HUES6 (cell line): ENCODE data around the gene POU4F3.
"Not testable (repeated sequence)": the region's sequence is repeated elsewhere in the genome, so short reads cannot be mapped to it uniquely, and the experiment has no call there.

ENCODE experiments used
- H3K27ac ChIP-seq: 2 replicates; pipeline ENCODE4 v1.7.0; 2013; ENCODE audit warnings: low read depth, mild to moderate bottlenecking, low read length, inconsistent platforms
- H3K27me3 ChIP-seq: 2 replicates; pipeline ENCODE4 v1.6.1; 2013; ENCODE audit warnings: low read length; ENCODE audit not compliant: control insufficient read depth, insufficient read depth
- H3K36me3 ChIP-seq: 2 replicates; pipeline ENCODE4 v1.6.1; 2013; ENCODE audit warnings: low read length; ENCODE audit not compliant: control insufficient read depth, insufficient read depth
- H3K4me1 ChIP-seq: 2 replicates; pipeline ENCODE4 v1.6.1; 2013; ENCODE audit warnings: low read length; ENCODE audit not compliant: control insufficient read depth, insufficient read depth
- H3K4me3 ChIP-seq: 2 replicates; pipeline ENCODE4 v1.5.1; 2013; ENCODE audit warnings: low read depth, low read length
- H3K9ac ChIP-seq: one replicate; pipeline ENCODE4 v1.6.1; 2013; ENCODE audit warnings: mild to moderate bottlenecking, low read length
- H3K9me3 ChIP-seq: 2 replicates; pipeline ENCODE4 v1.6.1; 2013; ENCODE audit warnings: low read depth, low read length; ENCODE audit not compliant: control insufficient read depth, insufficient read depth

Gene POU4F3, protein sequence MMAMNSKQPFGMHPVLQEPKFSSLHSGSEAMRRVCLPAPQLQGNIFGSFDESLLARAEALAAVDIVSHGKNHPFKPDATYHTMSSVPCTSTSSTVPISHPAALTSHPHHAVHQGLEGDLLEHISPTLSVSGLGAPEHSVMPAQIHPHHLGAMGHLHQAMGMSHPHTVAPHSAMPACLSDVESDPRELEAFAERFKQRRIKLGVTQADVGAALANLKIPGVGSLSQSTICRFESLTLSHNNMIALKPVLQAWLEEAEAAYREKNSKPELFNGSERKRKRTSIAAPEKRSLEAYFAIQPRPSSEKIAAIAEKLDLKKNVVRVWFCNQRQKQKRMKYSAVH

DNA sequence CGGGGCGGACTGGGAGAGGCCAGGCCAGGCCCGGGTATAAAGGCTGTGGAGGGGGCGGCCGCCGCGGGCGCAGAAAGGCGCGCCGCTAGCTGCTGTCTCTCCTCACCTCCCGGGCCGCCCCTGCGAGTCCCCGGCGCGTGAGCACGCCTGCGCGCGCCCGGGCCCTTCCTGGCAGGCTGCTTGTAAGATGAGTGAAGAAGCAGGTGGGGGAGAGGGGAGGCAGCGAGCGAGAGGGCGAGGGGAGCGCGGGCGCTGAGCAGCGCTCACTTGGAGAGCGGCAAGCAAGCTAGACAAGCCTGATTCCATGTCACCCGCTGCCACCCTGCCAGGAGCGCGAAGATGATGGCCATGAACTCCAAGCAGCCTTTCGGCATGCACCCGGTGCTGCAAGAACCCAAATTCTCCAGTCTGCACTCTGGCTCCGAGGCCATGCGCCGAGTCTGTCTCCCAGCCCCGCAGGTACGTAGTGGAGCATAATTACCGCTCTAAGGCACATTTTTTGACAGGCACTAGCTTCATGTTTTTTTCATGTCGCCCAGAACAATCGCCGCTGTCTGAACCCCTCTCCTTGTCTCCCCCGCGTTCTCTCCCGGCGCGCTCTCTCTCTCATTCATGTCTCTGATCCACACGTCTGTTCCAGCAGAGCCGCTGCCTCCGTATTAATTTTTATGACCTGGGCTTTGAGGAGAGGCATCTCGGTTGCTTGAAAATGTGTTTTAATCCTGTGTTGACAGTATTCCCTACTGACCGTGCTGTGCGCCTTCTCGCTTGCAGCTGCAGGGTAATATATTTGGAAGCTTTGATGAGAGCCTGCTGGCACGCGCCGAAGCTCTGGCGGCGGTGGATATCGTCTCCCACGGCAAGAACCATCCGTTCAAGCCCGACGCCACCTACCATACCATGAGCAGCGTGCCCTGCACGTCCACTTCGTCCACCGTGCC lies at the start of gene POU4F3:
Gene POU4F3 (plus strand): TSS at position 66 of the 941 bp plus-strand sequence. CDS start 274 bp downstream, at position 340.
- Histone ChIP-seq H3K4me1 (peaks cover 40% of the 10 kb centered on the region), H3K27me3 (peaks cover 100% of the 10 kb centered on the region), H3K9ac (no peak within 1 kb of the TSS), H3K27ac (no peak within 1 kb of the TSS), H3K9me3 (no peaks in the 10 kb centered on the region), H3K36me3 (no peaks in the 10 kb centered on the region), H3K4me3 (peak within 1 kb of the TSS; percentile 59)

DNA sequence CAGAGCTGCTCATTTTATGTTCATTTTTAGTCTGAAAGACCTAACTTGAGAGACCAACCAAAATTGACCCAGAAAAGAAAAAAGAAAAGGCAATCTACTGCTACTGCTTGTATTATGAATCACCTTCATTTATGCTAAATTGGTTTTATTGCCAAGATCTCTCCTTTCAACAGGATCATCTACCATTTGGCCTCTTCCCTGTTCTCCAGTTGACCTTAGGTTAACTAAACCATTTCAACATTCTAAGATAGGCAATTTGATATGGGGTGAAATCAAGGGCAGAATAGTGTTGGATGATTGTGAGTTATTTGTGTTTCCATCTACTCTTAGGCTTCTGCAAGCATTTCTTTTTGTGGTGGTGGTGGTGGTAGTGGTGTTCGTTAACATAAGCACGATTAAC lies 48.3 kb upstream of the POU4F3 start:
- no peak overlapping the region for H3K27ac ChIP-seq
- H3K9ac ChIP-seq: no peak overlapping the region
- no peaks in the 10 kb centered on the region for H3K27me3 ChIP-seq

DNA sequence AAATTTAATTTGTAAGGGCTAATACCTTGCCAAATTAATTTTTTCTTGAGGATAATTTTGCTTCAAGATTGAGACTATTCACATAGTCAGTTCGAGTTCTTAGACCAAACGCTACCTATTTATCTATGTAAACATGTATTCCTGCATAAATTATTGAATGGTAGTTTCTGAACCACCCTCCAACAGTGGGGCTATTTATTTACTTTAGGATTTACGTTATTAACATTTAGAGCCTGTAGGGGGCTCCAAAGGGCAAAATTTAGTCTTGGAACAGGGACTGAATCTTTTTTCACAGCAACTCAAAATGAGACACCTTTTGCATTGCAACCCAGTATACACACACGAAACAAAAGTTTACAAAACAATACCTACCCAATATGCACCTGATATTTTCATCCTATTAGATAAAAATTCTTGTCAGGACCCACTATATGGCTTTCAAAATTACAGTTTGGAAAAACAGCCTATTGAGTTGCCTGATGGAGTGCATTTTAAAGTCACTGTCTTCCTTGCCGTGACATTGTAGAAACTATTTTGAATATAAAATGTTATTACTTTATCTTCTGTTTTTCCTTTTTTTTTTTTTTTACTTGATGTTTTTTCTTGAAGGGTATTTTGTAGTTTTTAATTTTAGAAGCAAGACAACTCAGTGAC lies 47.1 kb upstream of the POU4F3 start:
- no peaks in the 10 kb centered on the region for H3K4me1 ChIP-seq
- H3K4me3 ChIP-seq: no peak overlapping the region
- no peaks in the 10 kb centered on the region for H3K9me3 ChIP-seq
- H3K27me3 ChIP-seq: no peaks in the 10 kb centered on the region
- peaks cover 10% of the 10 kb centered on the region for H3K36me3 ChIP-seq
- H3K9ac ChIP-seq: no peak overlapping the region
- no peak overlapping the region for H3K27ac ChIP-seq

More for the DNA sequence above, 48.3 kb upstream of the POU4F3 start:
- H3K36me3 ChIP-seq: peaks cover 20% of the 10 kb centered on the region
- H3K4me3 ChIP-seq: no peak overlapping the region
- no peaks in the 10 kb centered on the region for H3K9me3 ChIP-seq
- no peaks in the 10 kb centered on the region for H3K4me1 ChIP-seq

DNA sequence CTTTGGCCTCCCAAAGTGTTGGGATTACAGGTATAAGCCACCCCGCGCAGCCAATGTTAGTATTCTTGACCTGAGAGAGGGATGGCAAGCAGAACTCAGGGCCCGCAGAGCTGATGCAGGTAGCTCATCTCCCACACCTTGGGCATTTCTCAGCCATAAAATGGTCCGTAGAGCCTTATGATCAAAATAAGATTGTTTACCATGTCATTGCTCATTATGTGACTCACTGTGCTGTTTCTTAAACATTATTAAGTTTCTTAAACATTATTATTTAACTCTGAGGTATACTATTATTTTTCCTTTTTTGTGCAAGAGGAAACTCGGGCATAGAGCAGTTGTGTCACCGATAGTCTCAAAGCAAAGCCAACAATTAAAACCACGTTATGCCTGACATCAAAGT lies 42.4 kb upstream of the POU4F3 start:
- no peak overlapping the region for H3K4me3 ChIP-seq
- no peak overlapping the region for H3K9ac ChIP-seq
- H3K27ac ChIP-seq: no peak overlapping the region
- H3K36me3 ChIP-seq: no peaks in the 10 kb centered on the region
- no peaks in the 10 kb centered on the region for H3K4me1 ChIP-seq
- no peaks in the 10 kb centered on the region for H3K27me3 ChIP-seq
- no peaks in the 10 kb centered on the region for H3K9me3 ChIP-seq

DNA sequence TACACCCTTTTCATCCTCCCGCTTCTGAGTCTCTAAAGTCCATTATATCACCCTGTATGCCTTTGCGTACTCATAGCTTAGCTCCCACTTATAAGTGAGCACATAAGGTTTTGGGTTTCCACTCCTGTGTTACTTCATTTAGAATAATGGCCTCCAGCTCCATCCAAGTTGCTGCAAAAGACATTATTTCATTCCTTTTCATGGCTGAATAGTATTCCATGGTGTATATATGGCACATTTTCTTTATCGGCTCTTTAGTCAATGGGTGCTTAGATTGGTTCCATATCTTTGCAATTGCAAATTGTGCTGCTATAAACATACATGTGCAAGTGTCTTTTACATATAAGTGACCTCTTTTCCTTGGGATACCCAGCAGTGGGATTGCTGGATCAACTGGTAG lies 39.7 kb upstream of the POU4F3 start:
- H3K9me3 ChIP-seq, H3K9ac ChIP-seq, H3K27me3 ChIP-seq, H3K4me3 ChIP-seq, H3K4me1 ChIP-seq, H3K36me3 ChIP-seq, H3K27ac ChIP-seq: not testable (repeated sequence)

DNA sequence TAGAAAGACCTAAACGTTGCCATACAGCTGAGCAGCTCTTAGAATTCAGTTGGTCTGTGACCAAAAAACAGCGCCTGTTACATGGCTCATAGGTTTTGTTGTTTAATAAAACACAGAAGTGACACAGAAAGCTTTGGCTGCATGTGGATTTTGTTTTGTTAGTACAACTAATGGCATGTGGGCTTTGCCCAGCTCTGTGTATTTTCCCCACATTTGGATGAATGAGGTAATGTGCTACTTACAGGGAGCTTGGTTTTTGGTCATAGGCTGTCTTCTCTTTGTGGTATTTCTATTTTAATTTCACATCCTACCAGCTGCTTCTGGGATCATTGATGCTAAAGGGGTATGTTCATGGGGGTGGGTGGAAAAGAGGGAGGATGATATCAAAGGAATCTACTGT lies 37.0 kb upstream of the POU4F3 start:
- no peaks in the 10 kb centered on the region for H3K36me3 ChIP-seq
- no peak overlapping the region for H3K27ac ChIP-seq
- H3K9ac ChIP-seq: no peak overlapping the region
- no peaks in the 10 kb centered on the region; the same call in 1 of the 2 replicates for H3K27me3 ChIP-seq
- no peak overlapping the region for H3K4me3 ChIP-seq
- H3K4me1 ChIP-seq: no peaks in the 10 kb centered on the region
- no peaks in the 10 kb centered on the region for H3K9me3 ChIP-seq

DNA sequence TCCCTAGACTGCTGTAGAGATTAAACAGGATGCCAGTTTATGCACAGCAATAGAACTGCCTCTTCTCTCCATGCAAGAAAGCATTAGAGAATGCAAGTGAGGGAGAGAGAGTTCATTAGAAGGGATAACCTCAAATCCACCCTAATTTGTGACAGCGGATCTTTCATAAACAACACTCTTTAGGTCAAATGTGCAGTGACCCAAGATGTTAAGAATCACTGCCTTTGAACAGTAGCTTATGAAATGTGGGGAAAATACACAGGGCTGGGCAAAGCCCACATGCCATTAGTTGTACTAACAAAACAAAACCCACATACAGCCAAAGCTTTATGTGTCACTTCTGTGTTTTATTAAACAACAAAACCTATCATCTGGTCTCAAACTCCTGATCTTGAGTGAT lies 36.2 kb upstream of the POU4F3 start:
- no peak overlapping the region for H3K27ac ChIP-seq
- no peak overlapping the region for H3K9ac ChIP-seq
- no peak overlapping the region for H3K4me3 ChIP-seq
- H3K9me3 ChIP-seq: no peaks in the 10 kb centered on the region
- H3K4me1 ChIP-seq: no peaks in the 10 kb centered on the region
- no peaks in the 10 kb centered on the region; the same call in 1 of the 2 replicates for H3K27me3 ChIP-seq
- H3K36me3 ChIP-seq: no peaks in the 10 kb centered on the region

DNA sequence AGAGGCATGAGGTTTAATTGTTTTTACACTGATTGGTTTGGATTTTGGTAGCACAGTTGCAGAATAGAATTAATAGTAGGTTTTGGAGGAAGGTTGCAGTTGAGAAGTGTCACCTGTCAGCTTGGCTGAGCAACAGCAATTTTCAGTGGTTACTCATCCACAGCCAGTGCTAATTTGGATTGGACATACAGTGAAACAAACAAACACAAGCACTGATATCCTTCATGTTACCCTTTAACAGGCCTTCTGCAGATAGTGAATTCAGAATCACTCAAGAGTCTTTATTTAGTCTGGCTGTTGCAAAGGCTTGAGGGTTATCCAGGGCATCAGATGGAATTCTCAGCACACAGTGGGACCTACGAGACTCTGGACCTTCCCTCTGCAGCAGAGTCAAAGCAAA lies 31.8 kb upstream of the POU4F3 start:
- no peaks in the 10 kb centered on the region for H3K9me3 ChIP-seq
- H3K4me3 ChIP-seq: no peak overlapping the region
- no peaks in the 10 kb centered on the region for H3K36me3 ChIP-seq
- no peak overlapping the region for H3K27ac ChIP-seq
- H3K27me3 ChIP-seq: no peaks in the 10 kb centered on the region; the same call in 1 of the 2 replicates
- H3K9ac ChIP-seq: no peak overlapping the region
- no peaks in the 10 kb centered on the region for H3K4me1 ChIP-seq

DNA sequence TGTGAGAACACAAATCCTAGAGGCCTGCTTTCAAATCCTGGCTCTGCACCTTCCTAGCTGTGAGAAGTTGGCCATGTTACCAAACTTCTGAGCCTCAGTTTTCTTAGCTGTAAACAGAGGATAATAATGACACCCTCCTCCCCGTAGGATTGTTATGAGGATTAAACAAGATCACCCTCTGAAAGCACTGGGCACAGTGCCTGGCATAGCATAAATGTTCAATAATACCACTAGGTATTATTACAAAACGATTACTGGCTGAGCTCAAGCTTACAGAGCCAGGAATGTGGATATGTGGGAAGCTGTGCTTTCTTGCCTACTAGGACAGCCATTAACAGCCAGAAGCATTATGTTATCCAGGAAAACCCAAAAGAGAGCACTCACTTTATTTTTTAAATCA lies 30.8 kb upstream of the POU4F3 start:
- H3K4me1 ChIP-seq: no peaks in the 10 kb centered on the region
- no peaks in the 10 kb centered on the region for H3K9me3 ChIP-seq
- H3K27ac ChIP-seq: no peak overlapping the region
- no peak overlapping the region for H3K9ac ChIP-seq
- H3K27me3 ChIP-seq: no peaks in the 10 kb centered on the region
- no peaks in the 10 kb centered on the region for H3K36me3 ChIP-seq
- no peak overlapping the region for H3K4me3 ChIP-seq

DNA sequence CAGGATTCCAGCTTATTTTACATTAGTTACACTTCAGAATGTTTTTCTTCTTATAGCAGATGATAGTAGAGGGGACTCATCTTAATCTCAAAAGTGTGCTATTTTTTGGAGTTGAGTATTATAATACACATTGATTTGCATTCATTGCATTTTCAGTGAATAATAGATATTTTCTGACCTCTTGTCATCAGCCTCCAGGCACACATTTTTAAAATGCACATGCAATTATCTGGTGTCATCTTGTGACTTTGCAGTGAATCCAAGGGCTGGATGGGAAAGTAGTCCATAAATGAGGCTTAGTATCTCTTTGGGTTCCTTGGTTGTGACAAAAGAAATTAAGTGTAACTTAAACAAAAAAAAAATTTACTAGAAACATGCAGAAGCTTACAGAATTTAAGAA lies 28.1 kb upstream of the POU4F3 start:
- no peaks in the 10 kb centered on the region for H3K36me3 ChIP-seq
- H3K9me3 ChIP-seq: no peaks in the 10 kb centered on the region
- no peaks in the 10 kb centered on the region; the same call in 1 of the 2 replicates for H3K27me3 ChIP-seq
- no peaks in the 10 kb centered on the region for H3K4me1 ChIP-seq
- H3K4me3 ChIP-seq: no peak overlapping the region
- no peak overlapping the region for H3K9ac ChIP-seq
- H3K27ac ChIP-seq: no peak overlapping the region
